ENCODE measurements around the gene MCF2L.
"Not testable (repeated sequence)": the region's sequence is repeated elsewhere in the genome, so short reads cannot be mapped to it uniquely, and the experiment has no call there.

The MCF2L gene

DNA sequence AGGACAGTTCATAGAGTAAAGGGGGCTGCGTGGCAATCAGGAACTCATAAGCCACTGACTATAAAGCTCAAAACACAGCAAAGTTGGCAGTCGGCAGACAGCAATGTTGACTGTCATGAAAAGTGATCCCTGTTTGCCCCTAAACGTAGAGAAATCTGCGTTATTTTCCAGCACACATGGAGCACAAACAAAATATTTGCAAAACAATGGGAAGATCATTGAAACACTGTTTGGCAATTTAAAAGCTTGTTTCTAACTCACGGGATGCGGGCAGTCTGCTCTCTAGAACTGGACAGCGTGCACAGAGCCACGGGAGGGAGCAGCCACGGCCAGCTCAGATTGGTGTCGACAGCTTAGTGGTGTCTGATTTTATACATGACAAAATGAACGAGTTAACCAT, 130.1 kb downstream of the MCF2L start:
- TF ChIP-seq EZH2phosphoT487 (conservative IDR thresholded peaks at IDR 0.05; ENCODE audit: low read length): no peak
- TF ChIP-seq, protein P1, sequence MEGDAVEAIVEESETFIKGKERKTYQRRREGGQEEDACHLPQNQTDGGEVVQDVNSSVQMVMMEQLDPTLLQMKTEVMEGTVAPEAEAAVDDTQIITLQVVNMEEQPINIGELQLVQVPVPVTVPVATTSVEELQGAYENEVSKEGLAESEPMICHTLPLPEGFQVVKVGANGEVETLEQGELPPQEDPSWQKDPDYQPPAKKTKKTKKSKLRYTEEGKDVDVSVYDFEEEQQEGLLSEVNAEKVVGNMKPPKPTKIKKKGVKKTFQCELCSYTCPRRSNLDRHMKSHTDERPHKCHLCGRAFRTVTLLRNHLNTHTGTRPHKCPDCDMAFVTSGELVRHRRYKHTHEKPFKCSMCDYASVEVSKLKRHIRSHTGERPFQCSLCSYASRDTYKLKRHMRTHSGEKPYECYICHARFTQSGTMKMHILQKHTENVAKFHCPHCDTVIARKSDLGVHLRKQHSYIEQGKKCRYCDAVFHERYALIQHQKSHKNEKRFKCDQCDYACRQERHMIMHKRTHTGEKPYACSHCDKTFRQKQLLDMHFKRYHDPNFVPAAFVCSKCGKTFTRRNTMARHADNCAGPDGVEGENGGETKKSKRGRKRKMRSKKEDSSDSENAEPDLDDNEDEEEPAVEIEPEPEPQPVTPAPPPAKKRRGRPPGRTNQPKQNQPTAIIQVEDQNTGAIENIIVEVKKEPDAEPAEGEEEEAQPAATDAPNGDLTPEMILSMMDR (IDR thresholded peaks at IDR 0.05; ENCODE audit: insufficient read depth, low read length, poor library complexity, severe bottlenecking): no peak
- no peak overlapping the region for H3K4me2 ChIP-seq (ENCODE audit: low read depth, low read length, poor library complexity, severe bottlenecking)
- H3F3A ChIP-seq (ENCODE audit: insufficient read depth): no peaks in the 10 kb centered on the region
- no peak overlapping the region for H3K9ac ChIP-seq (ENCODE audit: low read length)
- H2AFZ ChIP-seq (ENCODE audit: low read depth, low read length, severe bottlenecking): no peak overlapping the region
- H4K20me1 ChIP-seq (ENCODE audit: low read depth, low read length): no peaks in the 10 kb centered on the region
- H3K27me3 ChIP-seq (ENCODE audit: low read length): 0 out of 2 replicates have a peak, but pooled peaks cover 3% of the 10 kb centered on the region
- H3K79me2 ChIP-seq (ENCODE audit: insufficient read depth, low read length): no peaks in the 10 kb centered on the region
- H3K4me3 ChIP-seq (ENCODE audit: insufficient read depth, low read length, poor library complexity, severe bottlenecking): no peak overlapping the region
- H3K36me3 ChIP-seq (ENCODE audit: low read length): no peaks in the 10 kb centered on the region
- H3K9me2 ChIP-seq (replicated peaks; ENCODE audit: insufficient read depth, low read length): no peaks in the 10 kb centered on the region
- no peaks in the 10 kb centered on the region for H3K9me3 ChIP-seq (ENCODE audit: insufficient read depth, low read length)
- H3K27ac ChIP-seq (ENCODE audit: low read depth, low read length): no peak overlapping the region

GRCh38 chr13:113102302-113102701, 133.3 kb downstream of the MCF2L start:
- not testable (repeated sequence) for H3K9me3 ChIP-seq (ENCODE audit: insufficient read depth, low read length); H3K36me3 ChIP-seq (ENCODE audit: low read length); H3F3A ChIP-seq (ENCODE audit: insufficient read depth); H3K9ac ChIP-seq (ENCODE audit: low read length); H3K27me3 ChIP-seq (ENCODE audit: low read length); H4K20me1 ChIP-seq (ENCODE audit: low read depth, low read length); H3K79me2 ChIP-seq (ENCODE audit: insufficient read depth, low read length); H2AFZ ChIP-seq (ENCODE audit: low read depth, low read length, severe bottlenecking); H3K4me2 ChIP-seq (ENCODE audit: low read depth, low read length, poor library complexity, severe bottlenecking); H3K27ac ChIP-seq (ENCODE audit: low read depth, low read length); H3K4me3 ChIP-seq (ENCODE audit: insufficient read depth, low read length, poor library complexity, severe bottlenecking); H3K9me2 ChIP-seq (replicated peaks; ENCODE audit: insufficient read depth, low read length)

GRCh38 chr13:113102727-113103126, 133.7 kb downstream of the MCF2L start:
- H3K4me2 ChIP-seq (ENCODE audit: low read depth, low read length, poor library complexity, severe bottlenecking): no peak overlapping the region
- H3K36me3 ChIP-seq (ENCODE audit: low read length): no peaks in the 10 kb centered on the region
- no peak overlapping the region for H2AFZ ChIP-seq (ENCODE audit: low read depth, low read length, severe bottlenecking)
- no peaks in the 10 kb centered on the region for H3K9me2 ChIP-seq (replicated peaks; ENCODE audit: insufficient read depth, low read length)
- H3K79me2 ChIP-seq (ENCODE audit: insufficient read depth, low read length): no peaks in the 10 kb centered on the region
- H3F3A ChIP-seq (ENCODE audit: insufficient read depth): no peaks in the 10 kb centered on the region
- TF ChIP-seq EZH2phosphoT487 (conservative IDR thresholded peaks at IDR 0.05; ENCODE audit: low read length): no peak
- TF ChIP-seq, protein P1 (IDR thresholded peaks at IDR 0.05; ENCODE audit: insufficient read depth, low read length, poor library complexity, severe bottlenecking): no peak
- no peak overlapping the region for H3K4me3 ChIP-seq (ENCODE audit: insufficient read depth, low read length, poor library complexity, severe bottlenecking)
- H3K9me3 ChIP-seq (ENCODE audit: insufficient read depth, low read length): no peaks in the 10 kb centered on the region
- no peaks in the 10 kb centered on the region for H4K20me1 ChIP-seq (ENCODE audit: low read depth, low read length)
- no peak overlapping the region for H3K9ac ChIP-seq (ENCODE audit: low read length)
- H3K27ac ChIP-seq (ENCODE audit: low read depth, low read length): no peak overlapping the region
- H3K27me3 ChIP-seq (ENCODE audit: low read length): 0 out of 2 replicates have a peak, but pooled peaks cover 3% of the 10 kb centered on the region

DNA sequence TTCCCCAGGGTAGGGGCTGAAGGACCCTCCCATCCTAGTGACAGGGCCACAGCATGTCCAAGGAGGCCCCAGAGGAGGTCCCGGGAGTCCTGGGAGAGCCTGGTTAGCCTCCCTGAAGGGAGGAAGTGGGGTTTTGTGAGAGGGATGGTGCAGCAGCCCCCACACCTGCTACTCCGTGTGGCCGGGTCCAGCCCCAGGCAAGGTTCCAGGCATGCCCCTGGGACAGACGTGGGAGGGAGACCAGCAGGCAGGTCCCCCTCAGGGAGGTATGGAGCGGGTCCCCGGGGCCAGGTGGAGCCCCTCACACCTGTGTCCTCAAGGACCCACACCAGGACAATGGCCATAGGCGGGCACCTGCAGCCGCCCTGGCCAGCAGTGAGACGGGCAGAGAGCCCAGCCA, 134.6 kb downstream of the MCF2L start:
- no peak for TF ChIP-seq EZH2phosphoT487 (conservative IDR thresholded peaks at IDR 0.05; ENCODE audit: low read length)
- TF ChIP-seq, protein P1 (IDR thresholded peaks at IDR 0.05; ENCODE audit: insufficient read depth, low read length, poor library complexity, severe bottlenecking): no peak

More for the DNA sequence above, 134.6 kb downstream of the MCF2L start:
- Histone ChIP-seq H3K9me2 (replicated peaks; ENCODE audit: insufficient read depth, low read length) (no peaks in the 10 kb centered on the region), H2AFZ (ENCODE audit: low read depth, low read length, severe bottlenecking) (no peak overlapping the region), H3K9me3 (ENCODE audit: insufficient read depth, low read length) (no peaks in the 10 kb centered on the region), H3K4me3 (ENCODE audit: insufficient read depth, low read length, poor library complexity, severe bottlenecking) (no peak overlapping the region), H3K4me2 (ENCODE audit: low read depth, low read length, poor library complexity, severe bottlenecking) (no peak overlapping the region), H3K27ac (ENCODE audit: low read depth, low read length) (no peak overlapping the region), H3K36me3 (ENCODE audit: low read length) (no peaks in the 10 kb centered on the region), H4K20me1 (ENCODE audit: low read depth, low read length) (no peaks in the 10 kb centered on the region), H3K79me2 (ENCODE audit: insufficient read depth, low read length) (no peaks in the 10 kb centered on the region), H3K9ac (ENCODE audit: low read length) (no peak overlapping the region), H3K27me3 (ENCODE audit: low read length) (0 out of 2 replicates have a peak, but pooled peaks cover 3% of the 10 kb centered on the region), H3F3A (ENCODE audit: insufficient read depth) (no peaks in the 10 kb centered on the region)
